Keratinocyte (primary cell): ENCODE measurements around the gene GOLGA8O.
"Not testable (repeated sequence)": the region's sequence is repeated elsewhere in the genome, so short reads cannot be mapped to it uniquely, and the experiment has no call there.

Experiments used
- CTCF ChIP-seq, 3 experiments: IDR thresholded peaks in 1 of 3; conservative IDR thresholded peaks in 1 of 3; optimal IDR thresholded peaks in 1 of 3; 2 replicates in 2 of 3; 3 replicates in 1 of 3; pipeline versions ENCODE3 to v1.5.1; 2011; ENCODE audit warnings: low read length in 3 of 3, mild to moderate bottlenecking in 3 of 3, moderate library complexity in 2 of 3, control low read depth in 1 of 3, inconsistent platforms in 1 of 3; ENCODE audit not compliant: insufficient read depth in 2 of 3; ENCODE audit errors: extremely low read depth in 1 of 3
- EZH2 ChIP-seq: IDR thresholded peaks from one replicate; pipeline ENCODE4 v1.6.1; 2012; ENCODE audit warnings: inconsistent platforms, mild to moderate bottlenecking, low read length, moderate library complexity

GRCh38 chr15:32440445-32440977 lies 14.9 kb downstream of the GOLGA8O start:
- not testable (repeated sequence) for TF ChIP-seq CTCF (optimal IDR thresholded peaks at IDR 0.05 in 1 of 3, IDR thresholded peaks at IDR 0.05 in 1 of 3, conservative IDR thresholded peaks at IDR 0.05 in 1 of 3; ENCODE audit: extremely low read depth in 1 of 3, insufficient read depth in 2 of 3, low read length in 3 of 3); EZH2
